Mammary epithelial cell (primary cell): ENCODE results near the gene ABCC3.

Source experiments
- CTCF ChIP-seq, 2 donors: IDR thresholded peaks in 1 of 2; conservative IDR thresholded peaks in 1 of 2; 2 replicates each; pipeline ENCODE4 v1.5.1; 2011 to 2012; ENCODE audit warnings: inconsistent platforms in 2 of 2, low read length in 2 of 2, mild to moderate bottlenecking in 2 of 2, control low read depth in 1 of 2, low read depth in 1 of 2; ENCODE audit not compliant: insufficient read depth in 1 of 2; ENCODE audit errors: extremely low read depth in 1 of 2
- EZH2 ChIP-seq: IDR thresholded peaks from 2 replicates; pipeline ENCODE4 v1.6.1; 2012; ENCODE audit warnings: low read length, inconsistent platforms, borderline replicate concordance

- TF ChIP-seq EZH2 (no peak), CTCF (conservative IDR thresholded peaks at IDR 0.05 in 1 of 2, IDR thresholded peaks at IDR 0.05 in 1 of 2; ENCODE audit: extremely low read depth in 1 of 2, insufficient read depth in 1 of 2, low read depth in 1 of 2, low read length in 2 of 2) (no peak)
Measured at GRCh38 chr17:50627782-50628601, 6.7 kb upstream of the ABCC3 start.
